ENCODE data around the gene B4GALT2.

The B4GALT2 gene

DNA sequence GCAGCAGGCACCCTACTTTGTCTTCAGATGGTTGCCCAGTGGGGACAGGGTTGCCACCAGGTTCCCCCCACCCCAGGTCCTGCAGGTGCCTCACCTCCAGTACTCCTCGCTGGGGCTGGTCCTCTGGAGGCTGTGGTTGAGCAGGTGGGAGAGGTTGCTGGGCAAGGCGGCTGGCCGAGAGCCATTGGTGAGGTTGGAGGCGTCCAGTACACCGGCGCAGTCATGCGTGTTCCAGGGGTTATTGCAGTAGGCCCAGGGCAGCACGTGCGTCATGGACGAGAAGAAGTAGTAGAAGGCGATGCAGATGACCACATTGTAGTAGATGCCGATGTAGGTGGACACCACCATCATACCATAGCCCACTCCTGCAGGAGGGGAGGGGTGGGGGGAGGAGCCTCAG lies 29.2 kb downstream of the B4GALT2 start:
- no peak for DNase-seq

DNA sequence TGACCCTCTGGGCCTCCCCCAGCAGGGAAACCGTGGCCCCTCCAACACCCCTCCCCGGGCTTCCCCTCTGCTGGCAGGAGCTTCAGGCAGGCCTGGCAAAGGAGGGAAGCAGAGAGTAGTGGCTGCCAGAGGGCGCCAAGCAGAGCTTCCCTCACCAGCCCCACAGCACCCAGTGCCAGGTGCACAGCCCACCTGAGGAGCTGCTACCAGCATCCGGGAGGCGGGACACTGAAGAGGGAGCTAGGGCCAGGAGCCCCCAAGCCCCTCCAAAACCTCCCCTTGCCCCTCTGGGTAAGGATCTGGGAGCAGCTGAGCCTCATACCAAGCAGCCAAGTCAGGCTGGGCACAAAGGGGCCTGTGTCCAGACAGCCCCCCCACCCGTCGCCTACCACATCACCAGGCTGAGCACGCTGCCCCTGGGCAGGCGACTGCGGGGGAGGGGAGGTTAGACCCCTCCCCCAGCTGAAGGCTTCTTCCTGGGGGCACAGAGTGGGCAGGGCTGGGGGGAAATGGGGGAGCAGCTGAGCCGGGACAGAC lies 32.0 kb downstream of the B4GALT2 start:
- no peak for DNase-seq

DNA sequence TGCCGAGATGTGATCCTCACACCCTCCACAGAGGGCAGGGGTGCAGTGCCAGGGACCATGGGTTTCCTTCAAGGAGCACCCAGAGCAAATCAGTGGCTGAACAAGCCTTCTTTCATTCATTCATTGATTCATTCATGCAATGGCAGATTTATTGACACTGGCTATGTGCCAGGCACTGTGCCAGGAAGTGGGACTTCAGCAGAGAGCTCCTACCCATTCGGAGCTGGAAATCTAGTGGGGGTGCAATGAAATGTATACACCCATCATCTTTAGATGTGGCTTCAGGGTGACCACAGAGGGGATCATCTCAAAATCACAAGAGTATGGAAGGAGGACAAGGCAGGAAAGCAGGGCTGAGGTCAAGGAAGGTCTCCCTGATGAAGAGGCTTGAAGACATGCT lies 33.4 kb downstream of the B4GALT2 start:
- no peak for DNase-seq

DNA sequence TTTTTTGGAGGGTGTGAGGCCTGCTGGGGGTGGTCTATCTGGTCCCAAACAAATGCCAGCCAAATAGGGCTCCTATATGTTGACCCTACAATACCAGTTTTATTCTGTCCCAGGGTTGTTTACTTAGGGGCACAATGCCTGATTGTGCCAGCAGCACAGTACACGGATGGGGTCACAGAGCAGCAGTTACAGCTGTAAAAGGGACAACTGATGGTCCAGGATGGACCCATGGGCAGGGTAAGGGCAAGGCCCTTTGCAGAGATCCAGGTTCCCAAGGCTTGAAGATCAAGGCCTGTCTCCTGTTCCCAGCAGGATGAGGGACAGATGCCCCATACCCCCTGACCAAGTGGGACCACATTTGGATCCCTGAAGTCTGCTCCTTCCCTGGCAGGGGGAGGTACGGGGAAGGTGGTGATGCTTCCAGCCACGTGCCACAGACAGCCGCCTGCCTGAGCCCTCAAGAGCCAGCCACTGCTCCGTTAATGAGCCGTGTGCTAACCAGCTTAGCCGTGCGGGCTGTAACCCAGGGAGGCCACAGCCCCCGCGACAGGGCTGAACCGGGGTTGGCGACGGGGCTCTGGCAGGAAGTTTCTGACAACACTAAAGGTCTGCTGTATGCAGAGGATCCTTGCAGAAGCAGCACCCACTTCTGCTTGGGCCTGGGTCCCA lies 34.1 kb downstream of the B4GALT2 start:
- DNase-seq = no peak

DNA sequence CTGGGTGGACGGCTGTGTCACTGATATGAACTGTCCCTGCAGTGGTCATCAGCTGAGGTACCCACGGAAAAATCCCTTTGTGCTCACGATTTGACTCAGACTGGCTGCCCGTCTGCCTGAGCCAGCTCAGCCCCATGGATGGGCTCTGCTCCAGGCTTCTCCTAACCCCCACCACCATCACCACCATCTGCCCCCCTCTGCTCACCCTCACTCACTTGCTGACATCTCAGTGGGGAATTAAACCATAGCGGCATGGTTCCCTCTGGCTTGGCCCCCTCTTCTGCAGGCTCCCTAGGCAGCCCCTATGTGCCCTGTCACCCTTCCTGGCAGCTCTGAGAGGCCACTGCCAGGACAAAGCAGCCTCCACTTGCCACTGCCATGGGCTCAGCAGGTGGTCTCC lies 34.9 kb downstream of the B4GALT2 start:
- no peak for DNase-seq

DNA sequence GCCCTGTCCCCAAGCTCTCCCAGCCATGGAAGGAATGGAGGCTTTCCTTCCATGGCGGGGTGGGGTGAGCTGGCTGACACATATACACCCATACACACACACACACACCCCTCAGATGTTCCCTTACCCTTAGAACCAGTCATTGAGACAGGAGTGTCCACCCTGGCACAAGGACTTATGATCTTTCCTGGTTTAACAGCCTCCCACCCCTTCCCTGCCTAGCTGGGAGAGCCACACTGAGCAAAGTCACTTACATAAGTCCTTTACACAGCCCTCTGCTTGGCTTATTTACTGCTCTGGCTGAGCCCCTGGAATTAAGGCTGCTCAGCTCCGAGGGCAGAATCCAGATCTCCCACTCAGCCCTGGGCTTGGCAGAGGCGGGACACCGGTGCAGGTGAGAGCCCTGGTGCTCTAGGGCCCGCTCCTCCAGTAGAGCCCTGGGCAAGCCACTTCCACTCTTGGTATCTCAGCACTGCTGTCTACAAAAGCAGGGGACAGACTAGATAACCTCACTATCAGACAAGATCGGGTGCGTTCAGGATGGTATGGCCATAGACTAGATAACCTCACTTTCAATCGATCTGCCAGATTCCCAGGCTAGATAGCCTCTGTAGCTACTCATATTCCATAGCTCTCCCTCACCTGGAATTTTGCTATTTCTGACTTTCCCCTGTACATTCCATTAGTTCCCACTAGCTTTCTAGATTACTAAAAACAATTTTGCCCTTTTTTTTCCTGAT lies 35.5 kb downstream of the B4GALT2 start:
- DNase-seq = no peak

DNA sequence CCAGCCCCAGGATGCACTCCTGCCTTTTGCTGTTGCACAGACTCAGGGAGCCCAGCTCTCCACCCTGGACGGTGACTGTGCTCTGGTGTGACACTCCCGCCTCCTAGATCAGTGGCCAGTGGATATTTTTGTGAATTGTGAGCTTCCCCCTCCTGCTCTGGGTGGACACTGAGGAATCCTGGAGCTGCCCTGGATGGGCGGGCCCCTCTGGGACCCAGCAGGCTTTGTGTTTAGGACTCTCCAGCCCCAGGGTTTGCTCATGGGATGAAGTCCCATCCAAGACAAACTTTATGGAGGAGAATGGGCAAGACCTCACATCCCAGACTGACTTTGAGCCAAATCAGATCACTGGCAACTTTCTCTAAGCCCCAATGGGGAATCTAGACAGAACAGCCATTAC lies 36.2 kb downstream of the B4GALT2 start:
- no peak for DNase-seq

DNA sequence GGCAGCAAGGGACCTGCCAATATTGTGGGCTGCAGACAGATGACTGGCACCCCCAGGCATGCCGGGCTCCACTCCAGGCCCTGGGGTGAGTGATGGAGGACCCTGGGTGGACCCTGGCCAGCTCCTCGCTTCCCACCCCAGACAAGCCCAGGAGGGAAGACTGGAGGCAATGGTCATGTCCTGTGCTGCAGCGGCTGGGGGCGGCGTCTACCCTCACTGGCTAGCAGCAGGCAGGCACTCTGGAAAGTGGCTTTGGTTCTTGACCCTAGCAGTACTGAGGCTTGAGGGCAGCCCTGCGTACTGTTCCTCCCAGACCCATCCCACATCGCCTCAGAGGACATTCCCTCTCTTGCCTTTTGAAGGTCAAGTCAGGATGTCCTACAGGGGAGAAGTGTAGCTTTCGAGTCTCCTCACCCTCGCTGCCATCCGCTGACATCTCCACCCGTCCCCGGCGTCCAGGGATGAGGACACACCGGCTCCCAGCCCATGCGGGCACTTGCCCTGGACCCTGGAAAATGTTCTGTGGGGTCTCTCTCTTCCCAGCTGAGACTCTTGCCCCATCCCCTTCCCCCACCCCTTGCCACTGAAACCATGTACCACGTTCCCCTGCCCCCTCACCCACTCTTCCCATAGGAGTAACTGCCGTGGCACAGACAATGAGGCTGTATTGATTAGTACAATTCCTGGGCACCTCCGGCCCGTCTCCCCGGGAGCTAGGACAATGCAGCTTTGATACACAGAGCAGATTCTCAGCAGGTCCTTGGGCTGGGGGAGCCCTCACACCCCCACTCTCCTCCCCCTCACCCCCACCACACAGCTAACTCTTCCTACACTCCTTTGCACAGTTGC lies 37.3 kb downstream of the B4GALT2 start:
- no peak for DNase-seq

DNA sequence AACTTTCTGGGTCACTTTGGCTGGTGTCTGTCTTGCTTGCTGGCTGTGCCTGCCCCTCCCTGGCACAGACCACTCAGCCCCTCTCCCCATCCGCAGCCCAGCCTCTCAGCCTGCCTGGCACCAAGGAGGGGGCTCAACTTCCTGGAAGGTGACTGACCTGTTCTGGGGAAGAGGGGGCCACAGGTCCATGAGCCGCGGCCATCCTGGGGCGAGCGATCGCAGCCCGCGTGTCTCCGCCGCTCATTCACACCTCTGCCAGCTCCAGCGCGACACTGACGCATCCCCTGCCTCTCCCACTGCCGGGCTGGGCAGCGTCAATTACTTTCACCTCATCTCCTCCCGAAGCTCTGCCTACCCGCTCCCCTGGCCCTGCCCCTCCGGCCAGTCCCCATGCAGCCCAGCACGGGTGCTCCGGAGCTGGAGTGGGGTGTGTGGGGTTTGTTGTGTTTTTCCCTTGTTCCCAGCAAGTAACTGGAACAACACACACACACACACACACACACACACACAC lies 37.9 kb downstream of the B4GALT2 start:
- DNase-seq = no peak

DNA sequence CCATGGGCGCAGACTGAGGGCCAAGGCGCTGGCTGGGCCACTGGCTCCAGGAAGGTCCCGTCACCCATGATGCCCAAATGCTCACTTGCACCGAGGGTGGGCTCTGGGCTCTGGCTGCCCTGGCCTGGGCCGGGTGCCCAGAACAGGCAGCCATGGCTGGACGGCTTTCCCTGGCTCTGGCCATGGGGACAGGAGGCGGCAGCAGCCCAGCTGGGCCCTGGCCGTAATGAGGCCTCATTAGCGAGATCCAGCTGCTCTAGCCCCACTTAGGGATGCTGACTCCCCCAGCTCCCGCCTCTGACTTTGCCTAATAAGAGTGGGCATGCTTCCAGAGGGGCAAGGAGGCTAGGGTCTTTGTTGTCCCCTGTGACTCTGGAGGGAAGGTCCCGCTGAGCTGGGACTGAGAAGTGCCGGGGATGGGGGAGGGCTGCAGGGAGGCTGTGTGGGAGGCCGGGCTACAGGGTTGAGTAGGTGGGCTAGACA lies 40.5 kb downstream of the B4GALT2 start:
- DNase-seq = no peak

DNA sequence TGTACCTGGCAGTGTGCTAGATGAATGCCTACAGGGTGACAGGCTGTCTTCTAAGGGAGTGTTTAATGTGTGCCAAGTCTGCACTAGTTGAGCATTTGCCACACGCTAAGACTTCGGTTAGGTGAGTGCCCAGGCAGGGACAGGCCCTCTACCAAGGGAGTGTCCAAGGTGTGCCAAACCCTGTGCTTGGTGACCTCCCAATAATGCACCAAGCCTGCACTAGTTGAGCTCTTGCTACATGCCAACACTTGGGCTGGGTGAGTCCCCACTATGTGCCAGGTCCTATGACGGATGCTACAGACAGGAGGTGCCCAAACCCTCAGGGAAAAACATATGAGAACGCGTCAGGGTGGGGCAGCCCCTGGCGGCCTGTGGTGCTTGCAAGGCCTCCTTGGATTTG lies 41.5 kb downstream of the B4GALT2 start:
- DNase-seq = no peak

DNA sequence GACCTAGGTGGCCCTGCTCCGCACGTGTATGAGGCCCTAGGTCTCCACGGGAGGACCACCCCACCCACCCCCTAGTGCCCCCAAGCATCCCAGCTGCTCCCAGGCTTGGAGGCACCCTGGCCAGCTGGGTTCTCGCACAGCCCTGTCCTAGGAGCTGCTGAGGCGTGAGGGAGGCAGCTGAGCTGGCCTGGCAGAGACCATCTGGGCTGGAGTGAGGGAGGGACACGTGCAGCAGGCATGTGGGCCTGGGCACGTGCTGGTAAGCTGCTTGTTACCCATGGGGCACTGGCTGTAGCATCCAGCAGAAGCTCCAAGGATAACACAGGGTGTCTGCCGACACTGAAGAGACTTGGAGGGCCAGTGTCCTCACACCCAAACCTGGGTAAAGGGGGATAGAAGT lies 42.1 kb downstream of the B4GALT2 start:
- no peak for DNase-seq

DNA sequence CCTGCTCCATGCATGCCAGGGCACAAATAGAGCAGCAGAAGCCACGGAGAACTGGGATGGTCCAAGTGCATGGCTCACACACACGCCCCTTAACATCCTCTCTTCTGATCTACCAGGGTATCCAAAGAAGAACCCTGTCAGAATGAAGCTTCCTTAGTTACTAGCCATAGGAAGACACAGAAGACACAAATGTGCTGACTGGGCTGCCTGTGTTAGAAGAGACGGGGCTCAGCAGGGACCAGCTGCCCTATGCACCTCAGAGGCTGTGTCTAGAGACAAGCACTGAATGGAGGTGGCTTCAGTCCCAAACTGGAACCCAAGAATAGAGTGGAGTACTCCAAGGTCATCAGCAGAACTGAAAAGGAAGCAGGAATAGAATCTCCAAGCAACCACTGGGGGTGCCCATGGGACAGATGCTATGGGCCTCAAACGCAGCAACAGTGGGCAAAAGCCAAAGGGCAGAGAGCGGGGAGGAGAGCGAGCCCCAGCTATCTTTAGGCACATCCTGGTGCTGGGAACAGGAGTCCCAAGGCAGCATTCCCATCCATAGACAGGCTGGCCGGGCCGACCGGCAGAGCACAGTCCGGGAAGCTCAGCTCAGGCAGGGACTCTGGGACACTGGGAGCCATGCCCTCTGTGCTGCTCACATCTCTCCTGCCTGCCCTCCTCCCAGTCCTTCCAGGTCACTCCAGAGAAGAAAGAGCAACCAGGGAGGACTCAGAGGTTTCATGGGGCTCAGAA lies 42.7 kb downstream of the B4GALT2 start:
- DNase-seq = no peak

DNA sequence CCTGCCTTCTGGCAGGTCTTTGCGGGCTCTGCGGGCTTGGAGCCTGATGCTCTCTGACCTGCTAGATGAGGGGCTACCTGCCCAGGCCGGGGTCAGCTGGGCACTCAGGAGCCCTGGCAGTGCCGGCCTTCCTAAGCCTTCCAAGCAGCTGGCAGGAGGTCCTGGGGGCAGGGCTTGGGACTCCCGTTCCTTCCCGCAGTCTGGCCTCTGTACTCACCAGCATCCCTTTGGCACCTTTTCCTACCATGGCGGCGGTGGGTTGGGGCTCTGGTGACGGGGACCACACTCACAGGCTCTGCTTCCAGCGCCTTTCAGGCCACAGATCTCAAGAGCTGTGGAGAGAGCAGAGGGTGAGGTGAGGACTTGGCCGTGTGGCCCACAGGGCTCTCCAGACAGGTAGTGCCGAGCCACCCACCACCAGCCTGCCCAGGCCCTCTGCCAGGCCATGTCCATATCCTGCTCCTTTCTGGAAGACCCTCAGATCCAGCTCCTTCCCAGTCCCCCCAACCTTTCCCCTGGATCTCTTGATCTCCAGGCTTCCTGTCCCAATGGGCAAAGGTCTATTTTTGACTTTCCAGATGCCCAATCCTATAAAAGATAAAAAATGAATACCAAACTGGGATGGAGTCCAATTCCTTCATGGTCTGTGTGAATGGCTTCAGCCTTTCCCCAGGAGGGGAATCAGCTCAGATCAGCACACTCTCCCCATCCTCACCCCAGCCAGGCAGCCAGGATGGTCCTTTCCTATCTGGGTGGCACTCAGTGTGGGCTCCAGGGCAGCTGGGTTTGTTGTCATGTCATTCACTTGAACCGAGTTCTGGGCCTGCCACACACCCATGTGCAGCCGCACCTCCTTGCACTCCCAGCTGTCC lies 45.3 kb downstream of the B4GALT2 start:
- DNase-seq = no peak

DNA sequence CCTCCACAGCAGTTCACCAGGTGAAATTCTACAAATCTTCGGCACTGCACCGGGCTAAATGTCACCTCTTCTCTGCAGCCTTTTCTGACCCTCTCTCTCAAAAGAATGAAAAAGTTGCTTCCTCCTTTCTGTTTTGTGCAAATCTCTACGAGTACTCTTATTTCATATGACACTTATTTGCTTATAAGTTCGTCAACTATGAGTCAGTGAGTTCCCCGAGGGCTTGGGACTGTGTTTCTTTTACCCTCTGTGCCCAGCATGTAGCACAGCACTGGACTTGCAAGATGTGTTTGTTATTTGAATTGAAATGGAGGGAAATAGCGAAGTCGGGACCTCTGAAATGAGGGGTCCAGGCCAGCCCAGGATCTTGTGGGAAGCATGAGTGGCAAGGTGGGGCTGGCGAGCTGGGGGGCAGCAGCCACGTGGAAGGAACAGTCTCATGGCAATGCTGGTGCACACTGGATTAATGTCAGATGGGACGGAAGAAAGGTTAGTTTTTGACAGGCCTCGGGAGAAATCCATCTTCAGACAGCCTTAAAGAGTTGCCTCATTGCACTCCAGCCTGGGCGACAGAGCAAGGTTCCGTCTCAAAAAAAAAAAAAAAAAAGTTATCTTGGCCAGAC lies 46.0 kb downstream of the B4GALT2 start:
- DNase-seq = no peak

DNA sequence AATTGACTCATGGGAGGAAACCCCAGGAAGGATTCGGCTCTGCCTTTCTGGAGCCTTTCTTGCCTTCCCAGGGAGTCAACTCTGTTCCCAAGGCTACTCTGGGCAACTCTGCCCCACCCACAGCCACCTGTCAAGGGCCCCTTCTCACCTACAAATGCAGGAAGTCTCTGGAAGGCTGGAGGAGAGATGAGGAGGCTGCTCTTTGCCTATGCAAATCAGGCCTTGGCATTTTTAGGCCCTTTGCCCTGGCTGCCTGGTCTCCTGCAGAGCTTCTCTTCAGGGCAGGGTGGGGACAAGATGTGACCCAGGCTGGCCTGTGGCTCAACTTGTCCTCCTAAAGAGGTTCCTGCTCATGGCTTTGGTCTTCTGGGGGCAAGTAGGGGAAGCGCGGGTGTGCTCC lies 46.8 kb downstream of the B4GALT2 start:
- no peak for DNase-seq

DNA sequence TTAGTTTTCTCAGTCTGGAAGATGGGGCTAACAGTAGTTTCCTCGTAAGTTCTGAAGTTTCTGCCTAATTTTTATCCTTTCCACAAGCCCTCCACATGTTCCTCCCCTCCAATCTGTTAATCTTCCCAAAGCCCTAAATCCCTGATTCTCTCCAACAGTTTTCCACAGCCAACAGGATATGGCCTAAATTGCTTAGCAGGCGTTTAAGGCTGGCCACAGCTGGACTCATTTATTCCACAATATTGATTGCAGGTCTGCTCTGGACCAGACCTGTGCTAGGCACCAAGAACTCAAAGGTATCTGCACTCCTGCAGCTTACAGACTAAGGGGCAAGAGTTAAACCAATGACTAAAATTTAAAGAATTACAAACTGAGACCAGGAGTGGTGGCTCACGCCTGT lies 48.3 kb downstream of the B4GALT2 start:
- DNase-seq = no peak

DNA sequence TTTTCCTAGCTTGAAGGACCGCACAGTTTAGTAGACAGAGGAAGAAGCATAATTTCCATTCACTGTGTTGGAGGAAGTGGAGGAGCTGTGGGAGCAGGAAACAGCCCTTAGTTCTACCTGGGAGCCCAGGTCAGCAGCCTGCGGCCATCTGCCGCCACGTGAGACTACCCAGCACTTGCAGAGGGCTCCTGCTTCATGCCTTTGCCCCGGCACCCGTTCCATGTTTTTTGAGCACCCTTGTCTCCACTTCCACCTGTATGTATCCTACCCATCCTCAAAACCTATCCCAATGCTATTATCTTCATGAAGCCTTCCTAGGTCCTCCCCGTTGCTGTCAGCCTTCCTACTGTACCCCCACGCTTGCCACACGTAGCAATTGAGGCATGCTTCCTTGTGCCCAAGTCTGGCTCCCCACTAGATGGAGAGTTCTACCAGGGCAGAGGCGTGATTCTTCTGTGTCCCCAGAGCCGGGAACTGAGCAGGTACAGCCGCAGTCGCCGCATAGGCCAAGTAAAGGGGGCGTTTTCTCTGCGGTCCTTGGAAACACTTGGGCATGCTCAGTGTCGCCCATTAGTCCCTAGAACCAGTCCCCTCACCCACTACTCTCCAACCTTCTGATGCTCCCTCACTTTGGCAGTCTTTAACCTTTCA lies 50.4 kb downstream of the B4GALT2 start:
- no peak for DNase-seq

DNA sequence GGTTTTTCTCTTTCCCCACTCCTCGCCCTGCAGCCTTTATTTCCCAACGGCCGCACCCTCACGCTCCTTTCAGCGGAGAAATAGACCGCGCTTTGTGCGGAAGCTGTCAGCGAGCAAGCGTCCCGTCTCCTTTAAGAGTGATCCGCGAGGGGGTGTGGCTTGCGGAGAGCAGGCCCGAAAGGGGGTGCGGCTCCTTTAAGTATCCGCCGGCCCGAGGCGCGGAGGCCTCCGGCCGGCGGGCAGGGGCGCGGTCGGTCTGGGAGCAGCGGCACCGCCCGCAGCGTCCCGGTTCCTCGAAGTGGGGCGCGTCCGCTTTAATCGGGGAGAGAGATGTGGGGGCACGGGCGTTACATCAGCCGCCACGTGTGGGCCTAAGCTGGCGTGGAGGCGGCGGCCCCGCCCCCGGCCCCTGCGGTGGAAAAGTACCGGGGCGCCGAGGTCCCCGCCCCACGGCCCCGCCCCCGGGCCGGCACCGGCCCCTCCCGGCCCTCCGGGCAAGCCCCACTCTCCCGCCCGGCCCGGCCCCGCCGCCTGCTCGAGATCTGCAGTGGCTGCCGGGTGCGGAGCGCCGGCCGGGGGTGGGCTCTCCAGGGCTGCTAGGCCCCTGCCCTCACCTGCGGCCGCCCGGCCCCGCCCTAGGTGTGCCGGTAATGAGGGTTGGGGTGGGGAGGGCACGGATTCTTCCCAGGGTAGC lies 51.0 kb downstream of the B4GALT2 start:
- peak; percentile 60 to 83 (median 76) for DNase-seq

All from activated naive CD4-positive, alpha-beta T cell (primary cell).